HG03521 (cell line): ENCODE measurements around the gene KHDRBS2.
"Not testable (repeated sequence)": the region's sequence is repeated elsewhere in the genome, so short reads cannot be mapped to it uniquely, and the experiment has no call there.

Experiments
- ATAC-seq: cut with Tn5 transposase; IDR thresholded peaks from one replicate; pipeline ENCODE4 v1.9.1; 2021; ENCODE audit warnings: mild to moderate bottlenecking, moderate library complexity; ENCODE audit not compliant: unreplicated experiment

KHDRBS2 gene

DNA sequence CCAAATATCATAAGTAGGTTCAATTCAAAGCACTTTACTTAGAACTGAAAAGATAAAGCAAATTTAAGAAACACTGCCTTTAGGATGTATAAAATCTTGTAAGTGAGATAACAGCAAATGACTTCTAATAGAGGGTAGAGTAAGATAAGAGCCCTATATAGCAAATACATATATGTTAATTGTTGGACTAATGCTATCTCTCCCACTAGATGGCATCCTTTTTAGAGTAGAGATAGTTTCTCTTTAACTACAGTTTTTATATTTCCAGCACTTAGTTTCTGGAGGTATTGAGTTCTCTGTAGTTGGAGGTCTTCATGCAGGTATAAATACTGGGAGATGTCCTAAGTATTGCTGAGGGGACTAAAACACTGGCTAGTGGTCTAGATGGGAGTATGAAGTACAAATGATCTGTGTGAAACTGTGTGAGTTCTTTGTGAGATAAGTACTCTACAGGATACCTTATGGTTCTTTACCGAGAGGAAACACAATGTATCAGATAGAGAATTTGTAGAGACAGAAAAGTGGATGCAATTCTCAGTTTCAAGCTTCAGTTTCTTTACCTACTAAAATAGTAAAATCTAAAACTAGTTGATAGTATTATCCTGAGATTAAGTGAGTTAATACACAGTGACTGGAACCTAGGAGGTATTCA lies 399.3 kb downstream of the KHDRBS2 start:
- ATAC-seq: no peak

- no peak for ATAC-seq
These were observed 416.2 kb downstream of the KHDRBS2 start for GRCh38 chr6:61869632-61870400.

DNA sequence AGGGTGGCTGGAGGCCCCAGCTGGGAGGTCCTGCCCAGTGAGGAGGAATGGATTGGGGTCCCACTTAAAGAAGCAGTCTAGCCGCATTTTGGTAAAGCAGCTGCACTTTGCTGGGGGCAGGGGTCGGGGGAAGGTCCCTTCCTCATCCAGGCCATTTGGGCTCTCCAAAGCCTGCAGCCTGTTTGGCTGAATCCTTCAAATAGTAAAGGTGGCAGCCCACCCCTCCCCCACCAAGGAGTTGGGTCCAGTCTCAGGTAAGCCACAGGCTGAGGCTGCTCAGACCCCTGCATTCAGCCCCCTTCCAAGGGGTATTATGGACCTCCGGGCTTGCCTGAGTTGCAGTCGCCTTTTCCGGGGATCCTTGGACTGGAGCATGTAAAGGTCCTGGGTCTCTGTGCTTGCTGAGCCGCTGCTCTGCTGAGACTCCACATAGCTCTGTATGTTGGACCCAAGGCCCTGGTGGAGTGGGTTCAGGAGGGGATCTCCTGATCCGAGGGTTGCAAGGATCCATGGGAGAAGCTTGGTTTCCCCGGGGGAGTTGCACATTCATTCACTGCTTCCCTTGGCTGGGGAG lies 417.4 kb downstream of the KHDRBS2 start:
- no peak for ATAC-seq

DNA sequence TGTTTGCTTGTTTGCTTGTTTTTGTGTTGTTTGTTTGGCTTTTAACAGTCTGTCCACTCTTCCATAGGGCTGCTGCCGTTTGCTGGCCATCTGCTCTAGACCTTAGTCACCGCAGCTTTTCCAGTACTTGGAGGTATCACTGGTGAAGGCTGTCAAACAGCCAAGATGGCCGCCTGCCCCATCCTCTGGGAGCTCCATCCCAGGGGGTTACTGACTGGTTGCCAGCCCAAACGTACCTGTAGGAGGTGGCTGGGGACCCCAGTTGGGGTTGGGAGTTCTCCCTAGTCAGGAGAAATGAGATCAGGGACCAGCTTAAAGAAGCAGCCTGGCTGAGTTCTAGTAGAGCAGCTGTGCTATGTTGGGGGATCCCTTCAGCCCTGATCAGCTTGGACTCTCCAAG lies 418.4 kb downstream of the KHDRBS2 start:
- no peak for ATAC-seq

DNA sequence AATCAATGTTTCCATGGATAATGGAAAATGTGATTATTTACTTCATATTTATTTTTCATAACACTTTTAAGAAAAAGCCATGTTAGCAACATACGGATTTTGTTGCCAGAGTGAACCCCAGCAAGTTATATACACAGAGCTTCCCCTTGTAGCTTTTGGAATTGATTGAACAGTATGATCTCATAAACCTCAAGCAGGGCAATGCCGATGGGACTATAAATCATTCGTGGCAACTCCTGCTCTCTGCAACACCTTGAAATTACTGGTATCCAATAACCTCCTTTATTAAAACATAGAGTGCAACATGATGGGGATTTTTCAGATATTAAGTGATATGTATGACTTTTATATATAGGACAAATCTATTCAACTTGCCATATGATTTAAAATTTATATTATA lies 428.5 kb downstream of the KHDRBS2 start:
- no peak for ATAC-seq

GRCh38 chr6:61841958-61842357 lies 444.1 kb downstream of the KHDRBS2 start:
- no peak for ATAC-seq

GRCh38 chr6:61835237-61835636 lies 450.8 kb downstream of the KHDRBS2 start:
- no peak for ATAC-seq

DNA sequence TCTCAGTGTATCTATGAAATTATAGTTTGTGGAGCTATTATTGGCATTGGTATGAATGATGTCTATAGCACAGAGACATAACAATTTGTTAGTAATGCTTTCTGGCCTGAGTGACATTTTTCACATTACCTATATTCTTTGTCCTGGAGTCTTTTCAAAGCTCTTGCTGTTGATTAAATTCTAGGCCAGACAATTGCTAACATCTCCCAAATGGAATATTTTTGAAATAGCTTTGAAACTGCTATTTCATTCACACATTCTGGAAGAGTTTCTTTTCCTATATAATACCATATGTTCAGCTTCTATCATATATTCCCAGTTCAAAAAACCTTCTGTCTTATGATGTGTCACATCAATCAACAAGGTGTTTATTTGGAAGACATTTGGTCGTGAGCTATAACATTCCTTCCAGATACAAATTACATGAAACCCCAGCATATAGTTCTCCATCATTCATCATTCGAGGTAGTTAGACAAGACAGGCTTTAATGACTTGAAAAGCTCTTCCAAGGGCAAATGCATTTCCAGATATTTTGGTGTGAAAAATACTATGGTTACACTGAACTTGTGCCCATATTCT lies 452.8 kb downstream of the KHDRBS2 start:
- no peak for ATAC-seq

- ATAC-seq: no peak
These were observed 468.3 kb downstream of the KHDRBS2 start for GRCh38 chr6:61817716-61818115.

DNA sequence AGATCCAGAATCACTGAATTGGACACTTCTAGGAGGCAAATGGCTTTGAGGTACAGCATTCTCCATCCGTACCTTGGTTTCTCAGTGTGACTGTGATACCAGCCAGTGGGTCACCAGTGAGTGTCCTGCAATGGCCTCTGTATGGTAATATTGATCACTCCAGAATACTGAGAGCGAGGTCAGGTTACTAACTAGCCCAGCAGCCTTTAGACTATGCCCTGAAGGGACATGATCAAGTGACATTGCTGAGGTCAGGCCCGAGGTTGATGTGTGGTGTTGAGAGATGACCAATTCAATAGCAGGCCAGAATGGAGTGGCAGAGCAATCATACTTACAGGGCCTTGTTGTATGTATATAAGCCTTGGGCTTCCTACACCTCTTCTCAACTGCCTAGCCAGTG lies 476.0 kb downstream of the KHDRBS2 start:
- ATAC-seq: no peak

DNA sequence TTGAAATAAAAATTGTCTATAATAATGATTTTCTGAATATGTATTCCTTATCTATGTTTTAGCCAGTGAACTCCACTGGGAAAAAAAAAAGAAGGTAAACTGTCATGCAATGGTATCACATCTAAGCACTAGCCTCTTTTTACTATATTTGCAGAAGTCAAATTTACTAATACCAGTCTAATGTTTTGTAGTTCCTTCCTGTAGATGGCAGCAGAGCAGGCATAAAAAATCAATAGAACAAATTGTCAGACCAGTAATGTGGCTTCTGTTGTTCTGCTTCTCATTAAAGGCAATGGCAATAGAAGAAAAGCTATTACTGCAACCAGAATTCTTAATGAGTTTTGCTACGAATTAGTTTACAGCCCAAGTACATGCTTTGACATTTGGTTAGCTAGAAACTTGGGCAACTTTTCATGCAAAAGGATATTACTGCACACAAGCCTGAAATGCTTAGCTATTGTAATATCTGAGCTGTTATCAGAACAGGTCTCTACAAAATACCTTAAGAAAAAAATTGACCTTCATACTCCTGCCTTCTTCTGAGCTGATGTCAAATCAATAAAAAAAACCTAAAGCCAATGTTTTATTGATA lies 476.9 kb downstream of the KHDRBS2 start:
- ATAC-seq: no peak

GRCh38 chr6:61787998-61788397 lies 498.0 kb downstream of the KHDRBS2 start:
- no peak for ATAC-seq

GRCh38 chr6:61769446-61769845 lies 516.6 kb downstream of the KHDRBS2 start:
- not testable (repeated sequence) for ATAC-seq

- ATAC-seq: no peak
These were observed 530.3 kb downstream of the KHDRBS2 start for GRCh38 chr6:61755739-61756138.

GRCh38 chr6:61751986-61752385 lies 534.0 kb downstream of the KHDRBS2 start:
- ATAC-seq: no peak

DNA sequence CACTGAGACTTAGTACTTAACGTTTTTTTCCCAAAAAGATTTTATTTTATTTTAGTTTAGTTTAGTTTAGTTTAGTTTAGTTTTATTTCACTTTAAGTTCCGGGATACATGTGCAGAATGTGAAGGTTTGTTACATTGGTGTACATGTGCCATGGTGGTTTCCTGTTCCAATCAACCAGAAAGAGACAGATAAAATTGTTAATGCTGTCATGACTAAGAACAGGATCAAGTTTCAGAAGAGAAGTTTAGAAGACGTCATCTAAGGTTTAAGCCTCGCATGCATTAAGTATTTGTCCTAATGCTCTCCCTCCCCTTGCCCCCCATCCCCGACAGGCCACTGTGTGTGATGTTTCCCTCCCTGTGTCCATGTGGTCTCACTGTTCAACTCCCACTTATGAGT lies 540.0 kb downstream of the KHDRBS2 start:
- no peak for ATAC-seq

DNA sequence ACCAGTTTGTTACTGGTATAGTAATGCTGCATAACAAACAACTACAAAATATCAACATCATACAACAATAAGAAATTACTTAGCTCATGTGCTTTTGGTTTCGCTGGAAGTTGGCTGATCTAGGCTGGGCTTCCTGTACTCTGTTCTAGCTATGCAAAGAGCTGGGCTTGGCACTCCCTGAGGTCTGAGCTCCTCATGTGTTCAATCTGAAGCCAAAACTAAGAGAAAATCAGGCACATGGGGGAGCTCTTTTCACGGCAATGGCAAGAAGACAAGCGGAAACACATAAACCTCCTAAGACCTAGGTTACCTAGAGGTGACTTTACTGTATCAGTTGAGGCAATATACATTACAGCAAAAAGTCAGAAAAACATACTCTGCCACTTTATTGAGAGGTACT lies 574.2 kb downstream of the KHDRBS2 start:
- no peak for ATAC-seq

GRCh38 chr6:61688165-61688564 lies 597.9 kb downstream of the KHDRBS2 start:
- no peak for ATAC-seq

DNA sequence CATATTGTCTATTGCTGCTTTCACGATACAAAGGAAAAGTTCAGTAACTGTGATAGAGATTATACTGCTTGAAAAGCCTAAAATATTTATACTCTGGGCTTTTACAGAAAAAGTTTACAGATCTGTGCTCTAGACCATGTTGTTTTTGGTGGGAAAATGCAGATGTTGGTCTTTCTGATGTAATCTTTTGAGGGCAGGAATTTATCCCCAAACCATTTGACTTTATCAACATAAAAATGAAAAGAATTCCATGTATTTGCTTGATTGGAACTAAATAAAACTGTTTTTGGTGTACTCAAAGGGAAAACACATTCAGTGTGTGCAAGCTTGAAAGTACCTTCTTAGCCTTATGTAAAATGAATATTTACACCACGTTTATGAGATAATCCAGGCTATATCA lies 603.5 kb downstream of the KHDRBS2 start:
- ATAC-seq: no peak

DNA sequence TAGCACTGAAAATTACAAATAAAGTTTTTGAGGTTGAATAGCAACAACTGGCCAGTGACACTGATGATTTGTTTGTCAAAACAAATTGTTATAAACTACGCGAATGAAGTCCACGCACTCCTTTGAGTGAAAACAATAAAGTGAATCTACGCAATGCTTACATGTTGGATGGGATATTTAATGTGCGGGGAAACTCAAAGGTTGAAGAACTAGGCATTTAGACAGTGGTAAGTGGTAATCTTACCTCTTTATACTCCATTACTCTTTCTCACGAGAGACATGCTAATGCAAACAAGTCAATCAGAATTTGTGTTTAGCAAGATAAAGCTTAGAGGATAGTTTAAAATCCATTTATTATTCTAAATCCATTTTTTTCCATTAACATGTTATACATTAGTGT lies 606.4 kb downstream of the KHDRBS2 start:
- ATAC-seq: no peak

DNA sequence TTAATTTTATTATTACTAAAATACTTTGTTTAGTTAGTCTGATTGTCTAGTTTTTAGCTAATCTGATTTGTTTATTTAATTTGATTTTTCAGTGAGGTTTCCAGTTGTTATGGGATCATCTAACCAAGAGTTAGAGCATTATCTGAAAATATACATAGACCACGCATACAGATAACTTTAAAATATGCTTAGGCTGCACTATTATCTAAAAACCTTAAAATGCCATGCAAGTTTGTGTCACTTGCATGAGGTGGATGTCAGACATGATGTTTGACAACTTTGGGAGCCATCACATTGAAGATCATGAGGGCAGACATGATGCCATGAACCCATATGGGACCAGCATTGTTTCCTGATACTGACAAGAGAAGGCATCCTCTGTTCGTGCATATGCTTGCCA lies 610.3 kb downstream of the KHDRBS2 start:
- ATAC-seq: no peak

GRCh38 chr6:61649845-61650244 lies 636.2 kb downstream of the KHDRBS2 start:
- ATAC-seq: no peak
